Stimulated activated naive B cell treated with anti-CD40 and anti-IgM and Interleukin-4, amounts not matched to agents 10 μg/mL and 1 μg/mL and 100 μg/mL, for 72 hours (primary cell): ENCODE measurements around the gene PPM1M.

Experiments used
- ATAC-seq, 2 donors: fragments of 150-1000 bp; cut with Tn5 transposase; replicated peaks; 2 replicates each; pipeline ENCODE4 v1.10.0; 2021; ENCODE audit warnings: moderate library complexity in 1 of 2
- DNase-seq: peaks from one replicate; pipeline ENCODE4 v3.0.0; 2021
- H3K27ac Mint-ChIP-seq: one replicate; pipeline ENCODE4 v1.8.0; 2022; ENCODE audit warnings: mild to moderate bottlenecking, mixed read lengths
- H3K27me3 Mint-ChIP-seq, 2 donors: one replicate each; pipeline ENCODE4 v1.8.0; 2022; ENCODE audit warnings: mixed read lengths in 2 of 2
- H3K36me3 Mint-ChIP-seq, 2 donors: one replicate each; pipeline ENCODE4 v1.8.0; 2022; ENCODE audit warnings: mixed read lengths in 2 of 2, mild to moderate bottlenecking in 1 of 2
- H3K4me1 Mint-ChIP-seq, 2 donors: one replicate each; pipeline ENCODE4 v1.8.0; 2022; ENCODE audit warnings: mixed read lengths in 2 of 2, mild to moderate bottlenecking in 1 of 2
- H3K4me3 Mint-ChIP-seq, 2 donors: one replicate each; pipeline ENCODE4 v1.8.0; 2022; ENCODE audit warnings: mild to moderate bottlenecking in 2 of 2, mixed read lengths in 2 of 2, moderate library complexity in 1 of 2
- H3K9me3 Mint-ChIP-seq, 2 donors: one replicate each; pipeline ENCODE4 v1.8.0; 2022; ENCODE audit warnings: mixed read lengths in 2 of 2, mild to moderate bottlenecking in 1 of 2

The PPM1M gene

GRCh38 chr3:52221563-52222318 is 23.8 kb upstream of the PPM1M start:
- DNase-seq (no peak), ATAC-seq (no peak)
- no peaks in the 10 kb centered on the region for H3K9me3 Mint-ChIP-seq
- H3K36me3 Mint-ChIP-seq, result peaks cover 28 to 48% of the 10 kb centered on the region in 2 donors
- H3K4me3 Mint-ChIP-seq, result no peak overlapping the region
- H3K4me1 Mint-ChIP-seq, result peaks cover 58 to 92% of the 10 kb centered on the region in 2 donors
- peak overlapping the region; percentile 37 for H3K27ac Mint-ChIP-seq
- H3K27me3 Mint-ChIP-seq, result no peaks in the 10 kb centered on the region

GRCh38 chr3:52222319-52223221 is 23.0 kb upstream of the PPM1M start:
- peak overlapping the region; percentile 67 for H3K27ac Mint-ChIP-seq
- H3K4me1 Mint-ChIP-seq, result peaks cover 52 to 92% of the 10 kb centered on the region in 2 donors
- H3K9me3 Mint-ChIP-seq, result no peaks in the 10 kb centered on the region
- no peak for DNase-seq
- H3K36me3 Mint-ChIP-seq, result peaks cover 29 to 44% of the 10 kb centered on the region in 2 donors
- no peak for ATAC-seq
- H3K27me3 Mint-ChIP-seq, result no peaks in the 10 kb centered on the region
- peak overlapping the region; percentile 84 to 94 for H3K4me3 Mint-ChIP-seq

DNA sequence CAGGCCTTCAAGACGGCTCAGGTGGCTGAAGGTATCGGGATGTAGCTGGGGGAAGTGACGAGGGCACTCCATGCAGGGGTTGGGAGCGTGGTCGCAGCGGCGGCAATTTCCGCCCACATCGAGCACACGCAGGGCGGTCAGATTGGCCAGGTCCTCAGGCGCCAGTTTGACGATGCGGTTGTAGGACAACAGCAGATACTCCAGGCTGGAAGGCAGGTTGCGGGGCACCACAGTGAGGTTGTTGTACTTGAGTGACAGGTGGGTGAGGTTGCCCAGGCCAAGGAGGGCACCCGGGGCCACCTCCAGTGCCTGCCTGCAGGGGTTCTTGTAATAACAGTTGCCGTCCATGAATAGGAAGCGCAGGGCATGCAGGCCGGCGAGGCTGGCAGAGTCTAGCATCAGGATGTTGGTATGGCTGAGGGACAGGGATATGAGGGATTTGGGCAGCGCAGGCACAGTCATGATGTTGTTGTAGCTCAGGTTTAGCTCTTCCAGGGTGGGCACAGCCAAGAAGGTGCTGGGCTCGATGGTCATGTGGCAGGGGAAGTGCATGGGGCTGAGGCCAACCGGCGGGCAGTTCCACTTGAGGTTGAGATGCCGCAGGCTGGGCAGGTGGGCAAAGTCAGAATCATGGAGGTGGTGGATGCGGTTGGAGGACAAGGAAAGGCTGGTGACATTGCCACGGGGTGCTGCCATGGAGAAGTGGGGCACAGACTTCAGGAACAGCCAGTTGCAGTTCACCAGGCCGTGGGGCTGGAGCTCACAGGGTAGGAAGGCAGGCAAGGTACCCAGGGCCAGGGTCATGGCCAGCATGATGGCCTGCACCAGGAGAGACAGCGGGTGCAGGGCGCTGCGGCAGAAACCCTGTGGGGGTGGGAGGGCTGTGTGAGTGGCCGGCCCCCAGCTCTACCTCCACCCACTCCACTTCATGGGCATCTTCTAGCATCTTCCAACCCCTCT is 21.8 kb upstream of the PPM1M start:
- Mint-ChIP-seq H3K9me3 (no peaks in the 10 kb centered on the region), H3K27ac (peak overlapping the region; percentile 94), H3K4me3 (peak overlapping the region; percentile 84 to 94), H3K27me3 (no peaks in the 10 kb centered on the region), H3K4me1 (peaks cover 50 to 88% of the 10 kb centered on the region in 2 donors), H3K36me3 (peaks cover 30 to 48% of the 10 kb centered on the region in 2 donors)
- ATAC-seq (no peak), DNase-seq (no peak)

DNA sequence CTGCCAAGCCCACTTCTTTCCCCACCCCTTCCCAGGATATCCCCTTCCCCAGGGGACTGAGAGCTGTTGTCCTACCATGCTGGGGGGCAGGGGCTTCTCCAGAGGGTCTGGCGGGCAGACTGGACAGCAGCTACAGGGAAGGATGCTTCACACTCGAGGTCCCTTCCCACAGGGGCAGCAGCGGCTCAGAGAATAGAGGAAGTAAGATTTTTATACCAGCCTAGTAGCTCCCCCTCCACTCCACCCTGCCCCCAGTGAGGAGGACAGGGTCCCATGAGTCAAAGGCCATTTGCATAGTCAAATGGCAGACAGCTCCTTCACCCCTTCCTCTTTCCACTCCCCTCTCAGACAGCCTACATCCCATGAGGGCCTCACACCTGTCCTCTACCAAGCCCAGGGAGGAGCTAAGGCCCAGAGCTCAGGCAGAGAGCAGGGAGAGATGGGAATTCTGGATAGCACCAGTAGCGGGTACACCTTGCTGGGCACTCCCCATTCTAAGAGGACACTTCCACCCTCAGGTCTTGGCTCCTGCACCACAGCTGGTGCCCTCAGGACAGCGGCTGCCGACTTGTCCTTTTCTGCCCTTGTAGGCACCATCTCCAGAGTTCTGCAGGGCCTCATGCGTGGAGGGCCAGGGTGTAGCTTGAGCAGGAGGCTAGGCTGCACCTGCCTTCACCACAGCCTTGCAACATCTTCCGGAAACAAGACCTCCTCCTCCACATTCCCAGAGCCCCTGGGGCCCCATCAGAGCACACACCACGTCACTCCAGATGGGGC is 19.9 kb upstream of the PPM1M start, which contains the start of gene TLR9:
TSS of gene TLR9 (minus strand) at position 194 of the 777 bp plus-strand sequence. CDS start at position 78, 116 bp downstream.
- peak; percentile 85 for DNase-seq
- peak; percentile 94 for ATAC-seq
- H3K4me3 Mint-ChIP-seq, result peak within 1 kb of the TSS; percentile 84 to 94
- no peaks in the 10 kb centered on the region for H3K27me3 Mint-ChIP-seq
- peak within 1 kb of the TSS; percentile 94 for H3K27ac Mint-ChIP-seq
- H3K36me3 Mint-ChIP-seq, result peaks cover 46 to 61% of the 10 kb centered on the region in 2 donors
- H3K4me1 Mint-ChIP-seq, result peaks cover 45 to 75% of the 10 kb centered on the region in 2 donors
- no peaks in the 10 kb centered on the region for H3K9me3 Mint-ChIP-seq

GRCh38 chr3:52226229-52226817 is 19.2 kb upstream of the PPM1M start:
- H3K4me1 Mint-ChIP-seq, result peaks cover 43 to 73% of the 10 kb centered on the region in 2 donors
- no peaks in the 10 kb centered on the region for H3K9me3 Mint-ChIP-seq
- ATAC-seq (peak; percentile 17 to 19), DNase-seq (no peak)
- peaks cover 48 to 61% of the 10 kb centered on the region in 2 donors for H3K36me3 Mint-ChIP-seq
- H3K4me3 Mint-ChIP-seq, result peak overlapping the region; percentile 84 to 94
- H3K27ac Mint-ChIP-seq, result peak overlapping the region; percentile 94
- no peaks in the 10 kb centered on the region for H3K27me3 Mint-ChIP-seq

- H3K27ac Mint-ChIP-seq, result peak overlapping the region; percentile 94
- no peaks in the 10 kb centered on the region for H3K27me3 Mint-ChIP-seq
- ATAC-seq, result no peak
- peaks cover 46 to 60% of the 10 kb centered on the region in 2 donors for H3K36me3 Mint-ChIP-seq
- H3K4me1 Mint-ChIP-seq, result peaks cover 47 to 78% of the 10 kb centered on the region in 2 donors
- H3K9me3 Mint-ChIP-seq, result no peaks in the 10 kb centered on the region
- no peak overlapping the region for H3K4me3 Mint-ChIP-seq
- no peak for DNase-seq
Measured at GRCh38 chr3:52227117-52227516, 18.4 kb upstream of the PPM1M start.

DNA sequence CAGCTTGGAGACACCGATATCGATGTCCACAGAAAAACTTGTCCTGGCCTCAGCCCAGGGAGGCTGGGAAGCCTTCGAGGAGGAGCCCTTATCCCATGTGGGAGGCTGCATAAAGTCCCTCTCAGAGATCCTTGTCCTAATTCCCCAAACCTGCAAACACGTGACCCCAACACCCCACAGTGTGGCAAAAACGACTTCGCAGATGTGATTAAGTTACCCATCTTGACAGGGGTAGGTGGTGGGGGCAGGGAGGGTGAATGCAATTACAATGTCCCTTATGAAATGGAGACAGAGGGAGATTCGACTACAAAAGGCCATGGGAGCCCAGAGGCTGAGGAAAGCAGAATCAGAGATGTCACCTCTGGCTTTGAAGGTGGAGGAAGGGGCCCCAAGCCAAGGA is 17.8 kb upstream of the PPM1M start:
- Mint-ChIP-seq H3K9me3 (no peaks in the 10 kb centered on the region), H3K27me3 (no peaks in the 10 kb centered on the region), H3K36me3 (peaks cover 44 to 59% of the 10 kb centered on the region in 2 donors), H3K4me1 (peaks cover 51 to 78% of the 10 kb centered on the region in 2 donors), H3K27ac (no peak overlapping the region), H3K4me3 (no peak overlapping the region)
- ATAC-seq (no peak), DNase-seq (no peak)

DNA sequence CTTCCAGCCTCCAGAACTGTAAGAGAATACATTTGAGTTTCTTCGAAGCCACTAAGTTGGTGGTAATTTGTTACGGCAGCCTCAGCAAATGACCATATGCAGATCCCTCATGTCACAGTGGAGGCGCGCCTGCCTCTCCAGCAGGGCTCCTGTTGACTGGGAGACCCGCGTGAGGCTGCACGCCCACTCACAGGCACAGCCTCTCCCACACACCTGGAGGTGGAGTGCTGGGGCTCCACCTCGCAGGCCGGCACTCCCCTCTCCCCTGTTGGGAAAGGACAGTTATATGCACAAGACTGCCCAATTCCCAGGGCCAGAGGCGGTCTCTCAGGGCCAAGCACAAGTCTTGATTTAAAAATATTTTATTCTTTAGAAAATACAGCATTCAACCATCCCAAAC is 17.3 kb upstream of the PPM1M start:
- H3K36me3 Mint-ChIP-seq, result peaks cover 39 to 54% of the 10 kb centered on the region in 2 donors
- H3K4me3 Mint-ChIP-seq, result no peak overlapping the region

GRCh38 chr3:52228751-52229291 is 16.7 kb upstream of the PPM1M start:
- no peak overlapping the region for H3K4me3 Mint-ChIP-seq
- H3K27me3 Mint-ChIP-seq, result no peaks in the 10 kb centered on the region
- ATAC-seq (no peak), DNase-seq (no peak)
- no peak overlapping the region for H3K27ac Mint-ChIP-seq
- H3K9me3 Mint-ChIP-seq, result no peaks in the 10 kb centered on the region
- peaks cover 40 to 78% of the 10 kb centered on the region in 2 donors for H3K4me1 Mint-ChIP-seq
- H3K36me3 Mint-ChIP-seq, result peaks cover 39 to 52% of the 10 kb centered on the region in 2 donors

More for the DNA sequence above, 17.3 kb upstream of the PPM1M start:
- Mint-ChIP-seq H3K27me3 (no peaks in the 10 kb centered on the region), H3K27ac (no peak overlapping the region), H3K4me1 (peaks cover 46 to 78% of the 10 kb centered on the region in 2 donors), H3K9me3 (no peaks in the 10 kb centered on the region)
- no peak for DNase-seq
- no peak for ATAC-seq

- ATAC-seq (no peak), DNase-seq (no peak)
- Mint-ChIP-seq H3K4me1 (peaks cover 32 to 78% of the 10 kb centered on the region in 2 donors), H3K27ac (no peak overlapping the region), H3K36me3 (peaks cover 42 to 49% of the 10 kb centered on the region in 2 donors), H3K9me3 (no peaks in the 10 kb centered on the region), H3K4me3 (no peak overlapping the region), H3K27me3 (no peaks in the 10 kb centered on the region)
Measured at GRCh38 chr3:52229656-52230055, 15.9 kb upstream of the PPM1M start.

GRCh38 chr3:52230461-52230860 is 15.1 kb upstream of the PPM1M start:
- no peak overlapping the region for H3K4me3 Mint-ChIP-seq
- DNase-seq (no peak), ATAC-seq (no peak)
- no peaks in the 10 kb centered on the region for H3K9me3 Mint-ChIP-seq
- H3K36me3 Mint-ChIP-seq, result peaks cover 43 to 48% of the 10 kb centered on the region in 2 donors
- H3K27ac Mint-ChIP-seq, result peak overlapping the region; percentile 51
- no peaks in the 10 kb centered on the region for H3K27me3 Mint-ChIP-seq
- H3K4me1 Mint-ChIP-seq, result peaks cover 31 to 78% of the 10 kb centered on the region in 2 donors

DNA sequence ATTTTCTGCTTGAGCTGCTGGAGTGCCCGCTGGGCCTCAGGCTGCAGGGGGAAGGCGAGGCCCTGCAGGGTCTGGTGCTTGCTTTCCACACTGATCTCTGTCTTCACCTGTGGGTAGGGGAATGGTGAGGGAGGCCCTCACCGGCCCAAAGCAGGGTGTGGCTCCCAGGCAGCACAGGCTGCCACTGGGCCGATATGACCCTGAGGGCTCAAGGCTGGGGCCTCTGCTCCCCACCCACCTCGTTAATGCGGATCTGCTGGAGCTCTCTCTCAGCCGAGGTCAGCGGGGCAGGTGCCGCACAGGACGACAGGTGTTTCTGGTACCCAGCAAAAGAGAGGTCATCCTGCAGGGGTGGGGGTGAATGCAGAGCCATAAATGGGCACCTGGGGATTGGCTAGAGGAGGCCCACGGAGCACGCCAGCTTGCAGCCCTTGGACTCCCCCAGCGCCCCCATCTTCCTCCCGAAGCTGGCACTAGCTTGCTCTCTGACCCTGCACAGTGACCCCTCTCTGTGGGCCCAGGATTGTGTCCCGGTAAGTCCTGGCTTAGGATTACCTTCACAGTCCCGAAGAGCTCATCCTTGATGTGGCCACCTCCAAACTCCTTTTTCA is 14.6 kb upstream of the PPM1M start:
- H3K36me3 Mint-ChIP-seq, result peaks cover 45 to 50% of the 10 kb centered on the region in 2 donors
- H3K9me3 Mint-ChIP-seq, result no peaks in the 10 kb centered on the region
- peak overlapping the region in 1 of 2 donors; percentile 32 for H3K4me3 Mint-ChIP-seq
- DNase-seq (no peak), ATAC-seq (no peak)
- peak overlapping the region; percentile 77 for H3K27ac Mint-ChIP-seq
- no peaks in the 10 kb centered on the region for H3K27me3 Mint-ChIP-seq
- H3K4me1 Mint-ChIP-seq, result peaks cover 30 to 78% of the 10 kb centered on the region in 2 donors
